Smooth muscle cell of the coronary artery (primary cell): ENCODE measurements around the gene SLC7A7. TPM values are rescaled to one million over a fixed set of nuclear protein-coding genes. Genes with fewer than 3 reads are reported as not detected.

Experiments
- total RNA-seq: library from RNA; depleted of rRNA; stranded (reverse); fragments of >200 nt; gene quantifications from 2 replicates; pipeline ENCODE4 v1.2.3, GENCODE V29; 2014; ENCODE audit warnings: low replicate concordance

SLC7A7 gene
- total RNA-seq: 1.2 and 16.2 TPM in 2 replicates

DNA sequence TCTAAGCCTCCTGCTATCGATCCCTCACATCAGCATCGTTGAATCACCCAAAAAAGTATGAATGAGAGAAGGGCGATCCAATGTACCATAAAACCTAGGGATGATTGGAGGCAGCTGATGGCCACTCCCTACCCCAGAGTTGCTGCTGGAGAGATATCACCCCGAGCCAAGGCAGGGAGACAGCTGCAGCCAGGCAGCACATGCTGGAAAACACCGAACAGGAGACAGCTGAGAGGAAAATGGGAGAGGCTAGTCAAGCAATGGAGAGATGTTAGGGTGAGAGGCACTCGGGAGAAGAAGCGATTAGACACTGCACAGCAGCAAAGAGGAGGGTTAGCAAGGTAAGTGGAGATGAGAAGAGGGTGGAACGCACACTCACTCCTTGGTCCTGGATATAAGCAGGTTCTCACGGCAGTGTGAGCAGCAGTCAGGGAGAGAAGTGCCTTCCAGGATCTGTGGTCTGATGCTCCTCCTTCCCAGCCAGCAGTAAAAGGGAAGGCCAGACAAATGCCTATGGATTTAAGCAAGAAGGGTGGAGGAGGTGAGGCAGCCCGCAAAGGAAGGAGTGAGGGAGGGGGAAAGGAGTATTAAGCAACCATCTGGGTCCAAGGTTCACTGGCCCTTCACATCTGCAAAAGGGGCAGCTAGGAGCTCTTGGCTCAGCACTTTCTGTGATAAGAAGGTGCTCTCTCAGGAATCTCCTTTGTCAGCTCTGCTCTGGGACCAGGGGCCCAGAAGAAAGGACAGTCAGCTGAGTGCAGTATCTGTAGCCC lies at the start of gene SLC7A7:
TSS of gene SLC7A7 (minus strand) at position 495 of the 773 bp plus-strand sequence. CDS start 2,037 bp downstream, outside the sequence.

DNA sequence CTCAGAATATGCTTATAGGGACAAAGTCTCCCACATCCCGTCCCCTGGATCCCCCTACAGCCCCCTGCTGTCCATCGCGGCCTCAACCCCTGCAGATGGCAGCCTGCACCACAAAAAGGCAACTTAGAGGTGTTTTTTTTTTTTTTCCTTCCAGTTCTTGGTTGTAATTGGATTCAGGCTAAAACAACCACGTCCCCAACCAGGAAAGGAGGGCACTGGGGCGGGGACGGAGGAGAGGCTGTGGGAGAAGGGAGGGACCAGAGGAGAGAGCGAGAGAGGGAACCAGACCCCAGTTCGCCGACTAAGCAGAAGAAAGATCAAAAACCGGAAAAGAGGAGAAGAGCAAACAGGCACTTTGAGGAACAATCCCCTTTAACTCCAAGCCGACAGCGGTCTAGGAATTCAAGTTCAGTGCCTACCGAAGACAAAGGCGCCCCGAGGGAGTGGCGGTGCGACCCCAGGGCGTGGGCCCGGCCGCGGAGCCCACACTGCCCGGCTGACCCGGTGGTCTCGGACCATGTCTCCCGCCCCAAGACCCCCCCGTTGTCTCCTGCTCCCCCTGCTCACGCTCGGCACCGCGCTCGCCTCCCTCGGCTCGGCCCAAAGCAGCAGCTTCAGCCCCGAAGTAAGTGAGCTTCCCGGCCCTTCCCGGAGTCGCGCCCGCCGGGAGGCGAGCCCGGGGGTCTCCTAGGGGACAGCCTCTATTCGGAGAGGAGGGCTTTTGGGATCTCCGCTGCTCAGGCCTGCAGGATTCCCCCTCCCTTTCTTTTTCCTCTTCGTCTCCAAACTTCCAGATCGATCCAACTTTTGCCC lies 21.3 kb upstream of the SLC7A7 start, which contains the start of gene MMP14:
TSS of gene MMP14 (plus strand) at position 285 of the 813 bp plus-strand sequence. CDS start at position 518, 233 bp downstream.

DNA sequence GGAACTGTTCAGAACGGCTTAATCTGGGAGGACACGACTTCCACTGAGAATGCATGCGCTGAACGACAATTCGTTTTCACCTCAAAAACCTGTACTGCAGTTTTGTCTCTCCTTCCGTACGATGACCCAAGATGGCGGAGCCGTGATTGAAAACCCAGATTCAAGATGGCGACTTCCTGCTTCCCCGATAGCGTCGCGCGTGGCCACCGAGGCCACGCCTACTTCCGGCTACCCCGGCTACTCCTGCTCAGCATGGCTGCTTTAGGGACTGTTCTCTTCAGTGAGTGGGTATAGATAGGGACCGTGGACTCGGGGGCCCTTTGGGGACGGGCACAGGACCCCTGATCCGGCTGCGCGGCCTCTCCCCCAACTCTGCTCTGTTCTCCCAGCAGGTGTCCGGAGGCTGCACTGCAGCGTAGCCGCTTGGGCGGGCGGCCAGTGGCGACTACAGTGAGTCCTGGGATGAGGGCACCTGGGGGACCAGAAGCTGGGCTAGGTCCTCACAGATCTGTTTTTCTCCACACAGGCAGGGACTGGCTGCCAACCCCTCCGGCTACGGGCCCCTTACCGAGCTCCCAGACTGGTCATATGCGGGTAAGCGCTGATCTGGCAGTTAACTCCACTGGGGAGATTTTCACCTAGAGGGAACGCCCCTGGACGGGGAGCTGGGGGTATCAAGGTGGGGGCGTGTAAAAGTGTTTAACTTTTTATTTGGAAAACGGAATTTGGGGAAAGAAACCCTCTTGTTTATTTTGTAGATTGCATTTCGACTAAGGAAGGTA lies 14.6 kb upstream of the SLC7A7 start, which contains the start of gene MRPL52:
TSS of gene MRPL52 (plus strand) at position 227 of the 782 bp plus-strand sequence. CDS start at position 253, 26 bp downstream.

DNA sequence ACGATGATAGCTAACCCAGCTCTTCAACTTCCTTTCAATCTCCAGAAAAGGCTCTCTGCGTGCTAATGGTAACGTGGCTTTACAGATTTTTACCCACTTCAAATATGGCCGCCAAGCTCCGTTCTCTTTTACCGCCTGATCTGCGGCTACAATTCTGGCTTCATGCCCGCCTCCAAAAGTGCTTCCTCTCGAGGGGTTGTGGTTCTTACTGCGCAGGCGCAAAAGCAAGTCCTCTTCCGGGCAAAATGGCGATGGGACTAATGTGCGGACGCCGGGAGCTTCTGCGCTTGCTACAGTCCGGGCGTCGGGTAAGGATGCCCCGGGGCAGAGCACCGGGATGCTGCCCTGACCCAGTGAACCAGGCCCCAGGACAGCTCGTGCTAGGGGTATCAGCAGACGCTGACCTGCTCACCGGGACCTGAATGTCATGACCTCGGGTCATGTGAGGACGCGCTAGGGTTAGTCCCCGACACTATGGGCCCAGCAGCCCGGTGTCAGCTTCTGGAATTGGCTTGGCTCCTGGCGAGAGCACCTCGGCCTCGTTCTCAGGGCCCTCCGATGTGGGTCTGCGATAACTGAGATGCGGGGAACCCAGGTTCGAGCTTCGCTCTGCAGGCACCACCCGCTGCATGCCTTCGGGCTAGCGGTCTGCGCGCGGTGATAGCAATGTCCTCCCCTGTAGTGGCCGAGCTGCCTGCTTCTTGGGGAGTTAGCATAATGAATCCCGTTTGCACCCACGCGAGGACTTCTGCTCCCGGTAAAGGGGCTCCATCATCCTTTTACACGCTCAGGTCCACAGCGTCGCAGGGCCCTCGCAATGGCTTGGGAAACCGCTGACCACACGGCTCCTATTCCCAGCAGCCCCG lies 48.5 kb downstream of the SLC7A7 start, which contains the start of gene OXA1L:
TSS of gene OXA1L (plus strand) at position 232 of the 866 bp plus-strand sequence. CDS start at position 246, 14 bp downstream.

Other genes with a start within 250 kb of the SLC7A7 start
- gene DAD1, start 226.2 kb downstream of the SLC7A7 start, total RNA-seq: 148 and 382 TPM in 2 replicates
- 16.3 and 18.1 TPM in 2 replicates for gene ABHD4, start 217.1 kb downstream of the SLC7A7 start, total RNA-seq
- not detected in 2 replicates for gene OR6J1, start 171.1 kb downstream of the SLC7A7 start, total RNA-seq
- 31.8 and 84.5 TPM in 2 replicates for gene OXA1L, start 48.7 kb downstream of the SLC7A7 start, total RNA-seq
- 39.5 and 75.6 TPM in 2 replicates for gene MRPL52, start 14.5 kb upstream of the SLC7A7 start, total RNA-seq
- gene MMP14, start 21.1 kb upstream of the SLC7A7 start, total RNA-seq: 361 and 371 TPM in 2 replicates
- gene LRP10, start 56.3 kb upstream of the SLC7A7 start, total RNA-seq: 47.1 and 59.4 TPM in 2 replicates
- gene REM2, start 67.8 kb upstream of the SLC7A7 start, total RNA-seq: 0.08 TPM in 1 of 2 replicates, not detected in the other
- gene RBM23, start 103.7 kb upstream of the SLC7A7 start, total RNA-seq: 46.7 and 118 TPM in 2 replicates
- 61.3 and 86.6 TPM in 2 replicates for gene PRMT5, start 113.9 kb upstream of the SLC7A7 start, total RNA-seq
- gene HAUS4, start 141.7 kb upstream of the SLC7A7 start, total RNA-seq: 27.0 and 29.3 TPM in 2 replicates
- 19.2 and 54.1 TPM in 2 replicates for gene AJUBA, start 167.1 kb upstream of the SLC7A7 start, total RNA-seq
- gene C14orf93, start 194.7 kb upstream of the SLC7A7 start, total RNA-seq: 6.2 and 10.6 TPM in 2 replicates
- gene PSMB5, start 219.5 kb upstream of the SLC7A7 start, total RNA-seq: 210 and 299 TPM in 2 replicates
- gene PSMB11, start 226.8 kb upstream of the SLC7A7 start, total RNA-seq: not detected in 2 replicates
- gene CDH24, start 242.1 kb upstream of the SLC7A7 start, total RNA-seq: 4.0 and 4.9 TPM in 2 replicates